Panc1 (cell line): ENCODE data around the gene LRP4. TPM values are rescaled to one million over a fixed set of nuclear protein-coding genes. Genes with fewer than 3 reads are reported as not detected.

ENCODE experiments used
- ATAC-seq: fragments of 200-7000 bp; cut with Tn5 transposase; 2 replicates; pipeline ENCODE4 v1.9.1; 2020; ENCODE audit warnings: mild to moderate bottlenecking, moderate library complexity
- BruUV-seq: library from RNA; stranded (reverse); fragments of 400-500 nt; replicated peaks from 2 replicates; lab custom pipeline; 2021; lab: Mats Ljungman, UMichigan
- CTCF ChIA-PET: fragments of 300-600 bp; sonication (Branson Sonifier 250); formaldehyde crosslinking; loops from one replicate; lab custom pipeline; 2022; ENCODE audit warnings: antibody characterized with exemption; lab: Charles Lee
- POLR2A ChIA-PET: fragments of 300-600 bp; sonication (Branson Sonifier 250); formaldehyde crosslinking; loops from one replicate; lab custom pipeline; 2022; ENCODE audit warnings: antibody characterized with exemption; lab: Charles Lee
- DNase-seq: peaks from one replicate; pipeline ENCODE4 v3.0.0-alpha.2; 2010; ENCODE audit warnings: low read depth, low spot score
- H3K27ac ChIP-seq: 2 replicates; pipeline ENCODE4 v1.5.1; 2011; ENCODE audit warnings: mild to moderate bottlenecking, low read length, inconsistent platforms
- H3K27me3 ChIP-seq: fragments of 200-500 bp; sonication (Bioruptor generic); 2 replicates; pipeline ENCODE4 v1.6.0; 2014; ENCODE audit warnings: low read length, inconsistent platforms; ENCODE audit not compliant: control insufficient read depth, insufficient read depth
- H3K36me3 ChIP-seq: fragments of 200-500 bp; sonication (Bioruptor generic); 2 replicates; pipeline ENCODE4 v1.5.1; 2014; ENCODE audit warnings: inconsistent platforms, mild to moderate bottlenecking, low read length, moderate library complexity; ENCODE audit not compliant: control insufficient read depth, insufficient read depth
- H3K4me1 ChIP-seq: 2 replicates; pipeline ENCODE4 v1.5.1; 2011; ENCODE audit warnings: inconsistent platforms, mild to moderate bottlenecking, low read length, moderate library complexity; ENCODE audit not compliant: control insufficient read depth, insufficient read depth
- H3K4me3 ChIP-seq, 2 experiments: 2 replicates each; pipeline ENCODE4 v1.5.1; 2011 to 2012; ENCODE audit warnings: low read depth in 2 of 2, low read length in 2 of 2, mild to moderate bottlenecking in 2 of 2, inconsistent platforms in 1 of 2, moderate library complexity in 1 of 2
- H3K9me3 ChIP-seq: fragments of 200-500 bp; sonication (Bioruptor generic); 2 replicates; pipeline ENCODE4 v1.5.1; 2014; ENCODE audit warnings: low read depth, mild to moderate bottlenecking, inconsistent platforms, low read length, moderate library complexity; ENCODE audit not compliant: control insufficient read depth, insufficient read depth
- CTCF ChIP-seq: fragments of 450-650 bp; IDR thresholded peaks from 2 replicates; pipeline ENCODE4 v1.5.1; 2017; ENCODE audit warnings: mild to moderate bottlenecking
- POLR2AphosphoS5 ChIP-seq: IDR thresholded peaks from 2 replicates; pipeline ENCODE4 v1.6.1; 2012; ENCODE audit warnings: mild to moderate bottlenecking, low read depth, low read length, moderate library complexity
- REST ChIP-seq, 2 experiments: IDR thresholded peaks; 2 replicates each; pipeline ENCODE4 v1.6.1; 2011 to 2012; ENCODE audit warnings: low read depth in 2 of 2, control low read depth in 1 of 2, low read length in 1 of 2, mild to moderate bottlenecking in 1 of 2, moderate library complexity in 1 of 2; ENCODE audit not compliant: insufficient read depth in 1 of 2
- SIN3A ChIP-seq: IDR thresholded peaks from 2 replicates; pipeline ENCODE4 v1.6.1; 2012; ENCODE audit warnings: low read depth, mild to moderate bottlenecking, low read length, moderate library complexity, borderline replicate concordance; ENCODE audit not compliant: insufficient read depth
- TCF7L2 ChIP-seq: IDR thresholded peaks from 2 replicates; pipeline ENCODE4 v1.6.1; 2011; ENCODE audit warnings: mild to moderate bottlenecking, low read depth, low read length, inconsistent platforms
- in situ Hi-C: cut with HindIII; loops from 2 replicates; pipeline ENCODE4 v1.10.0; 2016; ENCODE audit warnings: low sequenced_read_pairs, low pct_unique_long_range_greater_than_20kb
- intact Hi-C: fragments of 100-400 bp; cut with micrococcal nuclease; formaldehyde crosslinking; loops from one replicate; pipeline ENCODE4 v1.10.0; 2022; ENCODE audit not compliant: unreplicated experiment
- total RNA-seq: library from RNA; stranded (reverse); gene quantifications from one replicate; pipeline ENCODE4 v1.2.1, GENCODE V29; 2021; ENCODE audit not compliant: unreplicated experiment

The LRP4 gene
- total RNA-seq, 1 experiment from 2014 or later = 11.7 TPM

GRCh38 chr11:46846510-46846830 is 71.9 kb downstream of the LRP4 start:
- no peaks in the 10 kb centered on the region for H3K27me3 ChIP-seq
- H3K4me1 ChIP-seq = peaks cover 12% of the 10 kb centered on the region
- BruUV-seq = no TSS peak
- ChIA-PET CTCF (no interaction called here), POLR2A (no interaction called here)
- peak overlapping the region; percentile 93 for H3K27ac ChIP-seq
- TF ChIP-seq TCF7L2 (no peak; the same call in 1 of the 2 replicates), POLR2AphosphoS5 (no peak), SIN3A (no peak), CTCF (no peak), REST (IDR thresholded peaks at IDR 0.05; ENCODE audit: insufficient read depth in 1 of 2, low read depth in 2 of 2, low read length in 1 of 2) (no peak)
- DNase-seq = no peak
- in situ Hi-C loops (no loop called here), intact Hi-C loops (no loop called here)
- ATAC-seq = peak; percentile 44
- peaks cover 4% of the 10 kb centered on the region for H3K36me3 ChIP-seq
- no peaks in the 10 kb centered on the region for H3K9me3 ChIP-seq
- H3K4me3 ChIP-seq = peak overlapping the region; percentile 76 to 96

- intact Hi-C loops (no loop called here), in situ Hi-C loops (no loop called here)
- peak; percentile 98 for ATAC-seq
- Histone ChIP-seq H3K4me3 (peak within 1 kb of the TSS; percentile 76 to 96), H3K9me3 (no peaks in the 10 kb centered on the region), H3K27me3 (no peaks in the 10 kb centered on the region), H3K27ac (peak within 1 kb of the TSS; percentile 94), H3K36me3 (peaks cover 4% of the 10 kb centered on the region), H3K4me1 (peaks cover 12% of the 10 kb centered on the region)
- ChIA-PET POLR2A (no interaction called here), CTCF (no interaction called here)
- DNase-seq = peak; percentile 55
- TF ChIP-seq REST (IDR thresholded peaks at IDR 0.05; ENCODE audit: insufficient read depth in 1 of 2, low read depth in 2 of 2, low read length in 1 of 2) (0 out of 4 replicates have a peak, but pooled peaks of 1 of the 2 experiments have one; percentile 11), SIN3A (peak; percentile 77; the same call in 1 of the 2 replicates), TCF7L2 (peak; percentile 83), CTCF (no peak), POLR2AphosphoS5 (peak; percentile 92)
- no TSS peak for BruUV-seq
These were observed 72.4 kb downstream of the LRP4 start, which contains the start of gene CKAP5 for GRCh38 chr11:46845740-46846509. Gene CKAP5 (minus strand): TSS chr11:46846280. CDS start chr11:46821231, 25,049 bp downstream.
